Myocyte (in vitro differentiated cells): ENCODE results near the gene STK33. TPM values are rescaled to one million over a fixed set of nuclear protein-coding genes. Genes with fewer than 3 reads are reported as not detected.
A peak's percentile ranks its signal among the peaks of the same experiment; 100 is the strongest.
"Not testable (repeated sequence)": the region's sequence is repeated elsewhere in the genome, so short reads cannot be mapped to it uniquely, and the experiment has no call there.

Experiments used
- DNase-seq: peaks from one replicate; pipeline ENCODE4 v3.0.0-alpha.2; 2012; ENCODE audit warnings: low read depth
- total RNA-seq: library from RNA; depleted of rRNA; stranded (reverse); fragments of >200 nt; gene quantifications from 2 replicates; pipeline ENCODE4 v1.2.3, GENCODE V29; 2014

Gene STK33
- total RNA-seq, 1 donor from 2014 or later, result 0.45 TPM

- DNase-seq, result no peak
Observed at GRCh38 chr11:8545698-8546366, 48.2 kb downstream of the STK33 start.

- no peak for DNase-seq
Observed at GRCh38 chr11:8544807-8545206, 49.2 kb downstream of the STK33 start.

- no peak for DNase-seq
Observed at GRCh38 chr11:8543278-8543677, 50.8 kb downstream of the STK33 start.

GRCh38 chr11:8541448-8541847 is 52.6 kb downstream of the STK33 start:
- DNase-seq, result no peak

GRCh38 chr11:8533332-8533731 is 60.7 kb downstream of the STK33 start:
- no peak for DNase-seq

- no peak for DNase-seq
Observed at GRCh38 chr11:8532475-8532874, 61.6 kb downstream of the STK33 start.

- DNase-seq, result no peak
Observed at GRCh38 chr11:8531982-8532381, 62.0 kb downstream of the STK33 start.

- DNase-seq, result peak; percentile 88
Observed at GRCh38 chr11:8531312-8531711, 62.7 kb downstream of the STK33 start.

- DNase-seq, result no peak
Observed at GRCh38 chr11:8527939-8528338, 66.1 kb downstream of the STK33 start.

GRCh38 chr11:8523396-8523795 is 70.6 kb downstream of the STK33 start:
- DNase-seq, result no peak

- DNase-seq, result no peak
Observed at GRCh38 chr11:8512547-8512946, 81.5 kb downstream of the STK33 start.

GRCh38 chr11:8503910-8504364 is 90.1 kb downstream of the STK33 start:
- no peak for DNase-seq

- DNase-seq, result no peak
Observed at GRCh38 chr11:8501836-8502235, 92.2 kb downstream of the STK33 start.

- DNase-seq, result no peak
Observed at GRCh38 chr11:8488395-8488794, 105.6 kb downstream of the STK33 start.

- DNase-seq, result no peak
Observed at GRCh38 chr11:8487261-8487660, 106.8 kb downstream of the STK33 start.

GRCh38 chr11:8484251-8484650 is 109.8 kb downstream of the STK33 start:
- no peak for DNase-seq

- DNase-seq, result no peak
Observed at GRCh38 chr11:8480858-8481257, 113.2 kb downstream of the STK33 start.

- no peak for DNase-seq
Observed at GRCh38 chr11:8477680-8478079, 116.3 kb downstream of the STK33 start.

GRCh38 chr11:8477151-8477550 is 116.9 kb downstream of the STK33 start:
- DNase-seq, result no peak

GRCh38 chr11:8467806-8468205 is 126.2 kb downstream of the STK33 start:
- not testable (repeated sequence) for DNase-seq

- not testable (repeated sequence) for DNase-seq
Observed at GRCh38 chr11:8467356-8467755, 126.7 kb downstream of the STK33 start.

GRCh38 chr11:8466884-8467283 is 127.1 kb downstream of the STK33 start:
- DNase-seq, result not testable (repeated sequence)

GRCh38 chr11:8459711-8460399 is 134.2 kb downstream of the STK33 start:
- DNase-seq, result peak; percentile 5
